ENCODE data around the gene GATAD2A. TPM values are rescaled to one million over a fixed set of nuclear protein-coding genes. Genes with fewer than 3 reads are reported as not detected.

GATAD2A gene
- total RNA-seq, 1 experiment from 2014 or later, result 189 TPM

- no peak overlapping the region for H2BK20ac ChIP-seq (ENCODE audit: low read depth, low read length, poor library complexity, severe bottlenecking)
- H3K4me2 ChIP-seq (ENCODE audit: insufficient read depth, insufficient read length, low read length), result no peak overlapping the region
- H3T11ph ChIP-seq (ENCODE audit: low read length), result no peak overlapping the region
- no peak overlapping the region for H4K91ac ChIP-seq (ENCODE audit: insufficient read length, low read depth, low read length)
- no peaks in the 10 kb centered on the region for H3K79me1 ChIP-seq (ENCODE audit: insufficient read depth, low read depth, low read length, poor library complexity, severe bottlenecking)
- DNase-seq, result no peak
- no peak overlapping the region for H3K23ac ChIP-seq (ENCODE audit: insufficient read length, low read depth, low read length)
- no peaks in the 10 kb centered on the region for H3K79me2 ChIP-seq (ENCODE audit: insufficient read depth, low read length)
- H3K27me3 ChIP-seq (ENCODE audit: insufficient read depth, low read length), result no peaks in the 10 kb centered on the region
- H2BK120ac ChIP-seq (ENCODE audit: low read depth, low read length, poor library complexity, severe bottlenecking), result no peak overlapping the region
- H3K4me3 Mint-ChIP-seq, result no peak overlapping the region; a peak in 1 of 5 replicates
- H3K14ac ChIP-seq (ENCODE audit: insufficient read depth, low read length), result no peak overlapping the region
- no peak overlapping the region for H3K18ac ChIP-seq (ENCODE audit: insufficient read length, low read depth, low read length)
- no peak for TF ChIP-seq CTCF (conservative IDR thresholded peaks at IDR 0.05)
- no peak overlapping the region for H4K5ac ChIP-seq (ENCODE audit: insufficient read length, low read depth, low read length)
- H4K20me1 ChIP-seq (ENCODE audit: control insufficient read depth, insufficient read depth, insufficient read length), result peaks cover 3% of the 10 kb centered on the region
- H2BK12ac ChIP-seq (ENCODE audit: insufficient read length, low read depth, low read length), result no peak overlapping the region
- H3K4me1 ChIP-seq (ENCODE audit: insufficient read depth, low read length), result no peaks in the 10 kb centered on the region
- no peak overlapping the region for H3K9ac ChIP-seq (ENCODE audit: extremely low read depth, insufficient read length, low read length)
- H3K4ac ChIP-seq (ENCODE audit: low read depth, low read length), result no peak overlapping the region
- no peak overlapping the region for H2BK5ac ChIP-seq (ENCODE audit: insufficient read length, low read length)
- H2BK15ac ChIP-seq (ENCODE audit: low read depth, low read length), result no peak overlapping the region
- peaks cover 10 to 23% of the 10 kb centered on the region in 2 experiments for H3K4me1 Mint-ChIP-seq
- H3K27ac ChIP-seq (ENCODE audit: insufficient read length, low read depth, low read length), result no peak overlapping the region
- no peak overlapping the region for H3K56ac ChIP-seq (ENCODE audit: insufficient read length, low read depth, low read length)
- H2AFZ ChIP-seq (ENCODE audit: low read length), result no peak overlapping the region
- WGBS (ENCODE audit: extremely low coverage, insufficient read length, low lambda C conversion rate), result no CpG with 5 or more reads among the region's 4 CpGs
- no peaks in the 10 kb centered on the region for H3K23me2 ChIP-seq (ENCODE audit: insufficient read length, low read depth, low read length, poor library complexity, severe bottlenecking)
- H2AK5ac ChIP-seq (ENCODE audit: insufficient read length, low read length), result no peak overlapping the region
- peaks cover 13 to 53% (median 40%) of the 10 kb centered on the region in 3 experiments; a peak in 6 of 7 replicates for H3K36me3 Mint-ChIP-seq (ENCODE audit: insufficient read depth in 1 of 3, low read depth in 3 of 3)
- peaks cover 11% of the 10 kb centered on the region for H3K27me3 Mint-ChIP-seq (ENCODE audit: low read depth)
- peak overlapping the region; percentile 45 to 81 (median 73); a peak in 4 of 7 replicates for H3K27ac Mint-ChIP-seq
- no peak overlapping the region for H4K8ac ChIP-seq (replicated peaks; ENCODE audit: insufficient read length, low read depth, low read length)
- no peaks in the 10 kb centered on the region for H3K9me3 ChIP-seq (ENCODE audit: control insufficient read depth, low read depth, low read length)
- H3K9me3 Mint-ChIP-seq, result no peaks in the 10 kb centered on the region
These were observed 125.4 kb downstream of the GATAD2A start for GRCh38 chr19:19530889-19531288.
